DMS 273 (cell line): Measurements from ENCODE around the gene ZFHX3.

Experiments used
- DNase-seq: peaks from one replicate; lab custom pipeline; 2025; ENCODE audit not compliant: unreplicated experiment; lab: John Stamatoyannopoulos, UW

Gene ZFHX3

GRCh38 chr16:73056921-73057290 lies 9.0 kb upstream of the ZFHX3 start:
- DNase-seq = peak; percentile 57

- no peak for DNase-seq
These were observed 8.5 kb upstream of the ZFHX3 start for GRCh38 chr16:73056448-73056847.

- peak; percentile 47 for DNase-seq
These were observed 7.0 kb upstream of the ZFHX3 start for GRCh38 chr16:73054813-73055482.

- peak; percentile 36 for DNase-seq
These were observed 6.5 kb upstream of the ZFHX3 start for GRCh38 chr16:73054498-73054812.

GRCh38 chr16:73054125-73054484 lies 6.2 kb upstream of the ZFHX3 start:
- peak; percentile 34 for DNase-seq

GRCh38 chr16:73053364-73054124 lies 5.6 kb upstream of the ZFHX3 start:
- DNase-seq = peak; percentile 34

GRCh38 chr16:73053038-73053363 lies 5.1 kb upstream of the ZFHX3 start:
- no peak for DNase-seq

- no peak for DNase-seq
These were observed 4.6 kb upstream of the ZFHX3 start for GRCh38 chr16:73052576-73052975.

- DNase-seq = no peak
These were observed 4.0 kb upstream of the ZFHX3 start for GRCh38 chr16:73051961-73052360.

- no peak for DNase-seq
These were observed 3.3 kb upstream of the ZFHX3 start for GRCh38 chr16:73051226-73051625.

GRCh38 chr16:73050201-73051099 lies 2.5 kb upstream of the ZFHX3 start:
- no peak for DNase-seq

GRCh38 chr16:73049511-73049910 lies 1.6 kb upstream of the ZFHX3 start:
- no peak for DNase-seq

- no peak for DNase-seq
These were observed 1.2 kb upstream of the ZFHX3 start for GRCh38 chr16:73049091-73049490.

GRCh38 chr16:73048292-73049080 lies 558 bp upstream of the ZFHX3 start:
- DNase-seq = peak; percentile 34

- DNase-seq = no peak
These were observed 750 bp downstream of the ZFHX3 start for GRCh38 chr16:73047221-73047535.

- peak; percentile 48 for DNase-seq
These were observed 1.1 kb downstream of the ZFHX3 start for GRCh38 chr16:73046849-73047214.

GRCh38 chr16:73046202-73046848 lies 1.6 kb downstream of the ZFHX3 start:
- no peak for DNase-seq

GRCh38 chr16:73043828-73044467 lies 4.0 kb downstream of the ZFHX3 start:
- no peak for DNase-seq

GRCh38 chr16:73042807-73043206 lies 5.1 kb downstream of the ZFHX3 start:
- no peak for DNase-seq

- DNase-seq = no peak
These were observed 6.3 kb downstream of the ZFHX3 start for GRCh38 chr16:73041676-73042075.
